SK-N-SH (cell line): Measurements from ENCODE around the gene GLIS2.

Experiments used
- JUND ChIP-seq: IDR thresholded peaks from 2 replicates; pipeline ENCODE4 v1.4.0; 2012
- TF ChIP-seq, protein P1 (sequence below): fragments of 200-600 bp; sonication (generic); IDR thresholded peaks from 2 replicates; pipeline ENCODE4 v1.6.1; 2017; ENCODE audit warnings: antibody characterized with exemption, mild to moderate bottlenecking, moderate library complexity

- no peak for TF ChIP-seq JUND
- TF ChIP-seq, protein P1, sequence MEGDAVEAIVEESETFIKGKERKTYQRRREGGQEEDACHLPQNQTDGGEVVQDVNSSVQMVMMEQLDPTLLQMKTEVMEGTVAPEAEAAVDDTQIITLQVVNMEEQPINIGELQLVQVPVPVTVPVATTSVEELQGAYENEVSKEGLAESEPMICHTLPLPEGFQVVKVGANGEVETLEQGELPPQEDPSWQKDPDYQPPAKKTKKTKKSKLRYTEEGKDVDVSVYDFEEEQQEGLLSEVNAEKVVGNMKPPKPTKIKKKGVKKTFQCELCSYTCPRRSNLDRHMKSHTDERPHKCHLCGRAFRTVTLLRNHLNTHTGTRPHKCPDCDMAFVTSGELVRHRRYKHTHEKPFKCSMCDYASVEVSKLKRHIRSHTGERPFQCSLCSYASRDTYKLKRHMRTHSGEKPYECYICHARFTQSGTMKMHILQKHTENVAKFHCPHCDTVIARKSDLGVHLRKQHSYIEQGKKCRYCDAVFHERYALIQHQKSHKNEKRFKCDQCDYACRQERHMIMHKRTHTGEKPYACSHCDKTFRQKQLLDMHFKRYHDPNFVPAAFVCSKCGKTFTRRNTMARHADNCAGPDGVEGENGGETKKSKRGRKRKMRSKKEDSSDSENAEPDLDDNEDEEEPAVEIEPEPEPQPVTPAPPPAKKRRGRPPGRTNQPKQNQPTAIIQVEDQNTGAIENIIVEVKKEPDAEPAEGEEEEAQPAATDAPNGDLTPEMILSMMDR: no peak
Observed at GRCh38 chr16:4350365-4350786, 34.5 kb downstream of the GLIS2 start.
